Measurements from ENCODE around the gene ACTR1A. TPM values are rescaled to one million over a fixed set of nuclear protein-coding genes. Genes with fewer than 3 reads are reported as not detected.

Gene ACTR1A
- total RNA-seq, 1 experiment from 2014 or later = 82.1 TPM

DNA sequence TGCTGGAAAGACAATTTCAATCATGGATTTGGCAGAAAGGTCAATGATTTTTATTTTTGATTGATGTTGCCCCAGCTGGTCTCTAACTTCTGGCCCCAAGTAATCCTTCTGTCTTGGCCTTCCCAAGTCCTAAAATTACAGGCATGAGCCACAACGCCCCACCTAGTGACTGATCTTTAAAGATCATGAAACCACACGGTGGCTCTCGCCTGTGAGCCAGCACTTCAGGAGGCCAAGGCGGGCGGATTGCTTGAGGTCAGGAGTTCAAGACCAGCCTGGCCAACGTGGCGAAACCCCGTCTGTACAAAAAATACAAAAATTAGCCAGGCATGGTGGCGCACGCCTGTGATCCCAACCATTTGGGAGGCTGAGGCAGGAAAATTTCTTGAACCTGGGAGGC lies 38.5 kb downstream of the ACTR1A start:
- Histone ChIP-seq H3K79me2 (ENCODE audit: insufficient read depth, low read length) (no peaks in the 10 kb centered on the region), H2BK15ac (ENCODE audit: low read depth, low read length) (no peak overlapping the region), H3K56ac (ENCODE audit: insufficient read length, low read depth, low read length) (no peak overlapping the region), H3K9me3 (ENCODE audit: control insufficient read depth, low read depth, low read length) (no peaks in the 10 kb centered on the region), H4K20me1 (ENCODE audit: control insufficient read depth, insufficient read depth, insufficient read length) (no peaks in the 10 kb centered on the region), H3K23ac (ENCODE audit: insufficient read length, low read depth, low read length) (no peak overlapping the region), H3K9ac (ENCODE audit: extremely low read depth, insufficient read length, low read length) (no peak overlapping the region), H3K18ac (ENCODE audit: insufficient read length, low read depth, low read length) (no peak overlapping the region), H2BK20ac (ENCODE audit: low read depth, low read length, poor library complexity, severe bottlenecking) (no peak overlapping the region), H3K4me1 (ENCODE audit: insufficient read depth, low read length) (peaks cover 3% of the 10 kb centered on the region), H4K8ac (replicated peaks; ENCODE audit: insufficient read length, low read depth, low read length) (no peak overlapping the region), H3K79me1 (ENCODE audit: insufficient read depth, low read depth, low read length, poor library complexity, severe bottlenecking) (no peaks in the 10 kb centered on the region), H3T11ph (ENCODE audit: low read length) (no peak overlapping the region), H3K27ac (ENCODE audit: insufficient read length, low read depth, low read length) (no peak overlapping the region), H3K4ac (ENCODE audit: low read depth, low read length) (no peak overlapping the region), H3K14ac (ENCODE audit: insufficient read depth, low read length) (no peak overlapping the region), H2BK5ac (ENCODE audit: insufficient read length, low read length) (no peak overlapping the region), H4K5ac (ENCODE audit: insufficient read length, low read depth, low read length) (no peak overlapping the region), H4K91ac (ENCODE audit: insufficient read length, low read depth, low read length) (no peak overlapping the region), H2BK120ac (ENCODE audit: low read depth, low read length, poor library complexity, severe bottlenecking) (no peak overlapping the region), H2BK12ac (ENCODE audit: insufficient read length, low read depth, low read length) (no peak overlapping the region), H3K27me3 (ENCODE audit: insufficient read depth, low read length) (no peaks in the 10 kb centered on the region), H3K4me2 (ENCODE audit: insufficient read depth, insufficient read length, low read length) (peak overlapping the region; percentile 83), H2AK5ac (ENCODE audit: insufficient read length, low read length) (no peak overlapping the region), H3K23me2 (ENCODE audit: insufficient read length, low read depth, low read length, poor library complexity, severe bottlenecking) (peaks cover 10% of the 10 kb centered on the region), H2AFZ (ENCODE audit: low read length) (no peak overlapping the region)
- WGBS (ENCODE audit: extremely low coverage, insufficient read length, low lambda C conversion rate) = no CpG with 5 or more reads among the region's 10 CpGs
- Mint-ChIP-seq H3K36me3 (ENCODE audit: insufficient read depth in 1 of 3, low read depth in 3 of 3) (peaks cover 0 to 4% (median 0%) of the 10 kb centered on the region in 3 experiments; a peak in 4 of 7 replicates), H3K27me3 (ENCODE audit: low read depth) (peaks cover 16% of the 10 kb centered on the region), H3K4me3 (peak overlapping the region in 1 of 2 experiments; percentile 95; a peak in 1 of 5 replicates), H3K9me3 (no peaks in the 10 kb centered on the region), H3K4me1 (peaks cover 41 to 46% of the 10 kb centered on the region in 2 experiments), H3K27ac (no peak overlapping the region)
- DNase-seq = no peak
- TF ChIP-seq CTCF (conservative IDR thresholded peaks at IDR 0.05) = no peak

Measured in H9 (cell line).